ENCODE measurements around the gene REXO1. TPM values are rescaled to one million over a fixed set of nuclear protein-coding genes. Genes with fewer than 3 reads are reported as not detected.

REXO1 gene
- total RNA-seq, 1 donor from 2014 or later, result 22.2 TPM

DNA sequence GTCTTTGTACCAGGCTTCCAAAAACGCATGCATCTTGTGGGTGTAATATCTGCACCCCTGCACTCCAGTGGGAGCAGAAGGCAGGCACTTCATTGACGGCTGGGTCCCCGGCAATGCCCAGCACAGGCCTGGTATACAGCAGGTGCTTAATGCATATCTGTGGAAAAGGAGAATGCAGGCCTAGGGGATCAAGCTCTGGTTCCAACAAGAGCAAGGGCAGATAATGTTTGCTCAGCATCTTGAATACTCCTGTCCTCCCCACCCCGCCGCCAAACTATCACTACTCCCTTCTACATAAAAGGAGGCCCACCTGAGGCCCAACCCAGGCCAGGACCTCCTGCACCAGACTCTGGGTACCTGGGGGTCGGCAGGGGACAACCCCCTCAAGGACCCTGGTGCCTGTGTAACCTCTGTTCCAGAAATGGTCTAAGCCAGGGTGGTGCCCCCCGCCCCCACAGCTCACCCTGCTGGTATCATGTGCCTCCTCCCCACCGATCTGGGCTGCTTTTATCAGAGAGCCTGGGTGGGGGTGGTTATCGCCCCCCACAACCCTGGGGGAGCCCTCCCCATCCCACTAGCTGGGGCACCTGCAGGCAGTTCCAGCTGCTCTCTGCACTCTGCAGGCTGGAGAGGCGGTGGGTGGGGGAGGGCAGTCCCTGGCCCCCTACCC is 10.3 kb upstream of the REXO1 start:
- no peak for DNase-seq (ENCODE audit: low spot score)
- Mint-ChIP-seq H3K9me3 (ENCODE audit: low read depth) (no peaks in the 10 kb centered on the region), H3K4me1 (ENCODE audit: low read depth) (peaks cover 62% of the 10 kb centered on the region), H3K27me3 (ENCODE audit: low read depth) (no peaks in the 10 kb centered on the region), H3K36me3 (ENCODE audit: low read depth) (no peaks in the 10 kb centered on the region), H3K4me3 (ENCODE audit: unreplicated experiment) (no peak overlapping the region), H3K27ac (ENCODE audit: unreplicated experiment) (no peak overlapping the region)
- TF ChIP-seq, protein P1, sequence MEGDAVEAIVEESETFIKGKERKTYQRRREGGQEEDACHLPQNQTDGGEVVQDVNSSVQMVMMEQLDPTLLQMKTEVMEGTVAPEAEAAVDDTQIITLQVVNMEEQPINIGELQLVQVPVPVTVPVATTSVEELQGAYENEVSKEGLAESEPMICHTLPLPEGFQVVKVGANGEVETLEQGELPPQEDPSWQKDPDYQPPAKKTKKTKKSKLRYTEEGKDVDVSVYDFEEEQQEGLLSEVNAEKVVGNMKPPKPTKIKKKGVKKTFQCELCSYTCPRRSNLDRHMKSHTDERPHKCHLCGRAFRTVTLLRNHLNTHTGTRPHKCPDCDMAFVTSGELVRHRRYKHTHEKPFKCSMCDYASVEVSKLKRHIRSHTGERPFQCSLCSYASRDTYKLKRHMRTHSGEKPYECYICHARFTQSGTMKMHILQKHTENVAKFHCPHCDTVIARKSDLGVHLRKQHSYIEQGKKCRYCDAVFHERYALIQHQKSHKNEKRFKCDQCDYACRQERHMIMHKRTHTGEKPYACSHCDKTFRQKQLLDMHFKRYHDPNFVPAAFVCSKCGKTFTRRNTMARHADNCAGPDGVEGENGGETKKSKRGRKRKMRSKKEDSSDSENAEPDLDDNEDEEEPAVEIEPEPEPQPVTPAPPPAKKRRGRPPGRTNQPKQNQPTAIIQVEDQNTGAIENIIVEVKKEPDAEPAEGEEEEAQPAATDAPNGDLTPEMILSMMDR (IDR thresholded peaks at IDR 0.05), result no peak

DNA sequence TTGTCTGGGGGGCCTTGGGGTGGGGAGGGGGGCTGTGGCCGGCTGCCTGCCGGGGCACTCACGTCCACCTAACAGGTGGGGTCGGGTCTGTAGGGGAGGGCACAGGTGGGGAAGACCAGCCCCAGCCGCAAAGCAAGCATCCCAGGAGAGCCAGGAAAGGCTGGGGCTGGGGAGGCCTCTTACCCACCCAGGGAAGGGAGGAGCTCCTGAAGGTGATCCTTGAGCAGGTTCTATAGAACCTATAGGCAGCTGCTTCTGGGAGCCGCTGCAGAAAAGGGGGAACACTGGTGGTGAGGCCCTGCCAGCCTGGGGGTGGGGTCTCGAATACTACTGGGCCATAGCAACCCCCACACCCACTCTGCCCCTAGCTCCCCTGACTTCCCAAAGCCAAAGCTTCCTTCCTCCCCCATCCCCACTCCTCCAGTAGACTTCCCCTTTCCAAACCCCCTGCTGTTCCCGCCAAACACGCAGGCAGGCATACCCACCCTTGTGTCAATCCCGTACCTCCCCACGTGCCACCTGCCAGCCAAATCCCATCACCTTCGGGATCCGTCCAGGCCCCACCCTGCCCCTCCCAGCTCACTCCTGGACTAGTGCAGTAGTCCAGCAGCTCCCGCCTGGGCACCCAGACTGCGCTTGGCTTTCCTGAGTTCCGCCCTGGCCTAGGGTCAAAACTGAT is 9.5 kb upstream of the REXO1 start:
- H3K27ac Mint-ChIP-seq (ENCODE audit: unreplicated experiment), result peak overlapping the region; percentile 51
- no peak overlapping the region for H3K4me3 Mint-ChIP-seq (ENCODE audit: unreplicated experiment)

DNA sequence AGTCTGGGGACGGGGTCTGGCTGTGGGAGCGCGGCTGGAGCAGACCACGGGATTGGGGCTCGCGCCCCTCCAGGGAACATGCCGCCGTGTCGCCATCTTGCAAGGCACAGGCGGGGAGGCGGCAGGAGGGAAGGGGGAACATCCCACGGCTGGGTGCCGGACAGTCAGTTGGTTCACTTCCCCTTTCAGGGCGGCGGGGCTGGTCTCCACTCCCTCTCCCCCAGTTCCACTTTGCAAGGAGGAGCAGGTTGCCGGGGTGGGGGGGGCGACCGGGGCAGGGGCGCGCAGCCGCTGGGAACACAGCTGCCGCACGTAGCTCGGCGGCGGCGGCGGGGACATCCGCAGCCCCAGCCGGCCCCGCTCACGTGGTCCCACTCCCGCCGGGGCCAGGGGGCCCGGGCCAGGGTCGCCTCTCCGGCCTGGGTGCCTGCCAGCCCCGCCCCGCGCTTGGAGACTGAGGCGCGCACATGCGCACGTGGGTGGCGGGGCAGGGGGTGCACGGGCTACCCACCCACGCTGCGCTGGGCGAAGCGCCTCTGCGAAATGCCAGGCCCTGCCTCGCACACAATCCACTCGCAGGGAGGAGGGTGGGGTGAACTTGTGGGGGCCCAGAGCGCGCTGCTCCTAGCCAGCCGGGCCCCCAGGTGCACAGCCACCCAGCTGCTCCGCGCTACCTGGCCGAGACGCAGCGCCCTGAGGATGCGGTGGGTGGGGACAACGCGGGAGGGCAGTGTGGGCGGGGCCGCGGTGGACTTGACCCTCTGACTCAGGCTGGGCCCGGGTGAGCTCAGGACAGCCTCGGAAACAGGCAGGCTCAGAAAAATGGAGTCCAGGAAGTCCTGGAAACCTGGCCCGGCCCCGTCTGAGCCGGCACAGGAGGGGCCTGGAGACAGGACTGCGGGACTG is 8.7 kb upstream of the REXO1 start:
- Mint-ChIP-seq H3K4me3 (ENCODE audit: unreplicated experiment) (no peak overlapping the region), H3K27ac (ENCODE audit: unreplicated experiment) (no peak overlapping the region), H3K9me3 (ENCODE audit: low read depth) (no peaks in the 10 kb centered on the region), H3K27me3 (ENCODE audit: low read depth) (no peaks in the 10 kb centered on the region), H3K4me1 (ENCODE audit: low read depth) (peaks cover 67% of the 10 kb centered on the region), H3K36me3 (ENCODE audit: low read depth) (no peaks in the 10 kb centered on the region)
- TF ChIP-seq, protein P1 (IDR thresholded peaks at IDR 0.05), result no peak
- no peak for DNase-seq (ENCODE audit: low spot score)

More for the DNA sequence above, 9.5 kb upstream of the REXO1 start:
- H3K9me3 Mint-ChIP-seq (ENCODE audit: low read depth), result no peaks in the 10 kb centered on the region
- H3K36me3 Mint-ChIP-seq (ENCODE audit: low read depth), result no peaks in the 10 kb centered on the region
- no peaks in the 10 kb centered on the region for H3K27me3 Mint-ChIP-seq (ENCODE audit: low read depth)
- TF ChIP-seq, protein P1 (IDR thresholded peaks at IDR 0.05), result no peak
- H3K4me1 Mint-ChIP-seq (ENCODE audit: low read depth), result peaks cover 67% of the 10 kb centered on the region
- no peak for DNase-seq (ENCODE audit: low spot score)

DNA sequence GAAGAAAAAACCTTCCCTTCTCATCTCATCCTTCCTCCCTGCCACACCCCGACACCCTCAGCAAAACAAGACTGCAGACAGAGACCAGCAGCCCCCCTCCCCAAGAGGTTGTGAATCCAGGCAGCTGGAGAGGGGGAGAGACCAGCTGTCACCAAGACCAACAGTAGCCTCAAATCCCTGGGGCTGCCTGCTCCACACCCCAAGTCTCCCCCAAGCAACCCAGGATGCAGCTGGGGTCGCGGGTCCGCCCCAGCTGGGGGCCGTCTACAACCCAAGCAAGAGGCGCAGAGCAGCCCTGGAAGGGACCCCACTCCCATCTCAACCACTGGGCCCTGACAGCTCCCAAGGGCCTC is 8.0 kb upstream of the REXO1 start:
- Mint-ChIP-seq H3K27ac (ENCODE audit: unreplicated experiment) (peak overlapping the region; percentile 73), H3K4me1 (ENCODE audit: low read depth) (peaks cover 61% of the 10 kb centered on the region), H3K36me3 (ENCODE audit: low read depth) (no peaks in the 10 kb centered on the region), H3K4me3 (ENCODE audit: unreplicated experiment) (peak overlapping the region; percentile 9), H3K27me3 (ENCODE audit: low read depth) (no peaks in the 10 kb centered on the region), H3K9me3 (ENCODE audit: low read depth) (no peaks in the 10 kb centered on the region)
- no peak for DNase-seq (ENCODE audit: low spot score)
- TF ChIP-seq, protein P1 (IDR thresholded peaks at IDR 0.05), result no peak

DNA sequence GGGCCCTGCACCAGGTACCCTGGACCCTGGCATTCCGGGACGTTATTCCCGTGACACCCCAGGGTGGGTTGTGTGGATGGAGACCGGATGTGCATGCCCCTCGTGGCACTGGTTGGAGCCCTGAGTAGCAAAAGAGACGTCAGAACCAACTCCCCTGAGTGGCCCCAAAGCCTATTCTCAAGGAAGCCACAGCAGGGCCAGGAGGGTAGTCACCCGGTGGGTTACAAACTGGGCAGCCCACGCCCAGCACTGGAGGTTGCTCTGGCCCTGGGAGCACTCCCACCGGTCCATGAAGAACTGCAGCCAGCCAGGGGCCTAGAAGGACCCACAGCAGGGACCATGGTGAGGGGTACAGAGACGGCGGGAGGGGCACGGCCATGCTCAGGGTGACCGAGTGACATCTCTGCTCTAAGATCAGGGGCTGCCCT is 7.6 kb upstream of the REXO1 start:
- H3K36me3 Mint-ChIP-seq (ENCODE audit: low read depth), result no peaks in the 10 kb centered on the region
- H3K4me3 Mint-ChIP-seq (ENCODE audit: unreplicated experiment), result peak overlapping the region; percentile 22
- no peaks in the 10 kb centered on the region for H3K27me3 Mint-ChIP-seq (ENCODE audit: low read depth)
- H3K9me3 Mint-ChIP-seq (ENCODE audit: low read depth), result no peaks in the 10 kb centered on the region
- no peak for DNase-seq (ENCODE audit: low spot score)
- H3K4me1 Mint-ChIP-seq (ENCODE audit: low read depth), result peaks cover 56% of the 10 kb centered on the region
- TF ChIP-seq, protein P1 (IDR thresholded peaks at IDR 0.05), result no peak
- peak overlapping the region; percentile 74 for H3K27ac Mint-ChIP-seq (ENCODE audit: unreplicated experiment)

All from chondrocyte (in vitro differentiated cells).